Measurements from ENCODE around the gene RSAD1.

The RSAD1 gene

GRCh38 chr17:50448643-50449042, 30.0 kb upstream of the RSAD1 start:
- H3K27me3 ChIP-seq (ENCODE audit: insufficient read depth, poor library complexity, severe bottlenecking): no peaks in the 10 kb centered on the region
- H3K4me3 ChIP-seq (ENCODE audit: severe bottlenecking): no peak overlapping the region
- TF ChIP-seq, protein P1, sequence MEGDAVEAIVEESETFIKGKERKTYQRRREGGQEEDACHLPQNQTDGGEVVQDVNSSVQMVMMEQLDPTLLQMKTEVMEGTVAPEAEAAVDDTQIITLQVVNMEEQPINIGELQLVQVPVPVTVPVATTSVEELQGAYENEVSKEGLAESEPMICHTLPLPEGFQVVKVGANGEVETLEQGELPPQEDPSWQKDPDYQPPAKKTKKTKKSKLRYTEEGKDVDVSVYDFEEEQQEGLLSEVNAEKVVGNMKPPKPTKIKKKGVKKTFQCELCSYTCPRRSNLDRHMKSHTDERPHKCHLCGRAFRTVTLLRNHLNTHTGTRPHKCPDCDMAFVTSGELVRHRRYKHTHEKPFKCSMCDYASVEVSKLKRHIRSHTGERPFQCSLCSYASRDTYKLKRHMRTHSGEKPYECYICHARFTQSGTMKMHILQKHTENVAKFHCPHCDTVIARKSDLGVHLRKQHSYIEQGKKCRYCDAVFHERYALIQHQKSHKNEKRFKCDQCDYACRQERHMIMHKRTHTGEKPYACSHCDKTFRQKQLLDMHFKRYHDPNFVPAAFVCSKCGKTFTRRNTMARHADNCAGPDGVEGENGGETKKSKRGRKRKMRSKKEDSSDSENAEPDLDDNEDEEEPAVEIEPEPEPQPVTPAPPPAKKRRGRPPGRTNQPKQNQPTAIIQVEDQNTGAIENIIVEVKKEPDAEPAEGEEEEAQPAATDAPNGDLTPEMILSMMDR (IDR thresholded peaks at IDR 0.05; ENCODE audit: poor library complexity, severe bottlenecking): no peak
- H3K27ac ChIP-seq (ENCODE audit: poor library complexity, severe bottlenecking): no peak overlapping the region
- no peaks in the 10 kb centered on the region for H3K9me3 ChIP-seq (ENCODE audit: severe bottlenecking)
- H3K4me1 ChIP-seq (ENCODE audit: insufficient read depth, poor library complexity, severe bottlenecking): peaks cover 37% of the 10 kb centered on the region
- DNase-seq (ENCODE audit: low spot score) (no peak), ATAC-seq (ENCODE audit: low read depth) (no peak)
- H3K36me3 ChIP-seq (ENCODE audit: low read depth): peaks cover 35% of the 10 kb centered on the region

- peaks cover 41% of the 10 kb centered on the region for H3K36me3 ChIP-seq (ENCODE audit: low read depth)
- H3K4me1 ChIP-seq (ENCODE audit: insufficient read depth, poor library complexity, severe bottlenecking): peaks cover 26% of the 10 kb centered on the region
- peak overlapping the region; percentile 27 for H3K27ac ChIP-seq (ENCODE audit: poor library complexity, severe bottlenecking)
- ATAC-seq (ENCODE audit: low read depth): 0 out of 3 replicates have a peak, but pooled peaks have one; percentile 52
- no peaks in the 10 kb centered on the region for H3K27me3 ChIP-seq (ENCODE audit: insufficient read depth, poor library complexity, severe bottlenecking)
- no peak overlapping the region for H3K4me3 ChIP-seq (ENCODE audit: severe bottlenecking)
- no peak for DNase-seq (ENCODE audit: low spot score)
- no peaks in the 10 kb centered on the region for H3K9me3 ChIP-seq (ENCODE audit: severe bottlenecking)
- TF ChIP-seq, protein P1 (IDR thresholded peaks at IDR 0.05; ENCODE audit: poor library complexity, severe bottlenecking): no peak
Observed at GRCh38 chr17:50451943-50452629, 26.6 kb upstream of the RSAD1 start.

DNA sequence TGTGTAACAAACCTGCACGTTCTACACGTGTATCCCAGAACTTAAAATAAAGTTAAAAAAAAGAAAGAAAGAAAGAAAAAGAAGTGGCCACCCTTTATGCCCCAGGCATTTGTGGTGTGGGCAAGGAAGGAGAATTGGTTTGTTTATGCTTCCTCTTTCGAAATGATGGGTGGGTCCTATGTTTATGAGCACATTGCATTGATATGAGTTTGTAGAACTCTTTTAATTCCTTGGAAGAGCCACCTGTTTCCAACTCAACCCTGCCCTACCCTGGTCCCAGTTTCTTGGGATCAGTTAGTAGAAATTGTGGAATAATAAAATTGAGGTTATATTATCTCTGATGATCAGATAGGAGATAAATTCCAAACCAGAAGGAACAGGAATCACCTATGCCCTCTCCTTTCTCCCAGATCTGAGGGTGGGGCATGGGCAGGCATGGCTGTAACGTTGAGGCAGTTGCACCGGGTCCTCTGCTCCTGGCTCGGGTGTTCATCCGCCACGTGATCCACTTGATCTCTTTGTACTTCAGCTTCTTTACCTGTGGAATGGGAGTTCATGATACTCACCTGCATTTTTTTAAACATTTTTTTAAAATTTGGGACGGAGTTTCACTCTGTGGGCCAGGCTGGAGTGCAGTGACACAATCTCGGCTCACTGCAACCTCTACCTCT, 25.9 kb upstream of the RSAD1 start:
- TF ChIP-seq, protein P1 (IDR thresholded peaks at IDR 0.05; ENCODE audit: poor library complexity, severe bottlenecking): no peak
- Histone ChIP-seq H3K4me1 (ENCODE audit: insufficient read depth, poor library complexity, severe bottlenecking) (peaks cover 30% of the 10 kb centered on the region), H3K36me3 (ENCODE audit: low read depth) (peaks cover 41% of the 10 kb centered on the region), H3K4me3 (ENCODE audit: severe bottlenecking) (no peak overlapping the region), H3K9me3 (ENCODE audit: severe bottlenecking) (no peaks in the 10 kb centered on the region), H3K27ac (ENCODE audit: poor library complexity, severe bottlenecking) (peak overlapping the region; percentile 27), H3K27me3 (ENCODE audit: insufficient read depth, poor library complexity, severe bottlenecking) (no peaks in the 10 kb centered on the region)
- peak; percentile 83 for ATAC-seq (ENCODE audit: low read depth)
- DNase-seq (ENCODE audit: low spot score): no peak

- Histone ChIP-seq H3K4me3 (ENCODE audit: severe bottlenecking) (no peak overlapping the region), H3K27me3 (ENCODE audit: insufficient read depth, poor library complexity, severe bottlenecking) (no peaks in the 10 kb centered on the region), H3K4me1 (ENCODE audit: insufficient read depth, poor library complexity, severe bottlenecking) (peaks cover 39% of the 10 kb centered on the region), H3K9me3 (ENCODE audit: severe bottlenecking) (no peaks in the 10 kb centered on the region), H3K27ac (ENCODE audit: poor library complexity, severe bottlenecking) (no peak overlapping the region), H3K36me3 (ENCODE audit: low read depth) (peaks cover 31% of the 10 kb centered on the region)
- DNase-seq (ENCODE audit: low spot score) (no peak), ATAC-seq (ENCODE audit: low read depth) (no peak)
- TF ChIP-seq, protein P1 (IDR thresholded peaks at IDR 0.05; ENCODE audit: poor library complexity, severe bottlenecking): no peak
Observed at GRCh38 chr17:50453901-50454300, 24.8 kb upstream of the RSAD1 start.

- no peaks in the 10 kb centered on the region for H3K27me3 ChIP-seq (ENCODE audit: insufficient read depth, poor library complexity, severe bottlenecking)
- H3K4me1 ChIP-seq (ENCODE audit: insufficient read depth, poor library complexity, severe bottlenecking): peaks cover 23% of the 10 kb centered on the region
- no peak for DNase-seq (ENCODE audit: low spot score)
- H3K36me3 ChIP-seq (ENCODE audit: low read depth): peaks cover 35% of the 10 kb centered on the region
- H3K27ac ChIP-seq (ENCODE audit: poor library complexity, severe bottlenecking): no peak overlapping the region
- TF ChIP-seq, protein P1 (IDR thresholded peaks at IDR 0.05; ENCODE audit: poor library complexity, severe bottlenecking): no peak
- no peak overlapping the region for H3K4me3 ChIP-seq (ENCODE audit: severe bottlenecking)
- H3K9me3 ChIP-seq (ENCODE audit: severe bottlenecking): no peaks in the 10 kb centered on the region
- ATAC-seq (ENCODE audit: low read depth): no peak
Observed at GRCh38 chr17:50457621-50458020, 21.0 kb upstream of the RSAD1 start.
